Ectodermal cell (in vitro differentiated cells): Measurements from ENCODE around the gene DNM3.

Experiments
- H3K27ac ChIP-seq: 2 replicates; pipeline ENCODE4 v1.7.0; 2013; ENCODE audit warnings: mild to moderate bottlenecking, low read depth, low read length; ENCODE audit not compliant: insufficient read depth, poor library complexity, severe bottlenecking
- H3K27me3 ChIP-seq: 2 replicates; pipeline ENCODE4 v1.7.0; 2013; ENCODE audit warnings: mild to moderate bottlenecking, low read length; ENCODE audit not compliant: insufficient read depth, control insufficient read depth, poor library complexity, severe bottlenecking
- H3K36me3 ChIP-seq: one replicate; pipeline ENCODE4 v1.7.0; 2013; ENCODE audit warnings: low read length; ENCODE audit not compliant: control insufficient read depth, insufficient read depth
- H3K4me1 ChIP-seq: one replicate; pipeline ENCODE4 v1.7.0; 2013; ENCODE audit warnings: low read length; ENCODE audit not compliant: control insufficient read depth, insufficient read depth
- H3K4me3 ChIP-seq: 2 replicates; pipeline ENCODE4 v1.7.0; 2013; ENCODE audit warnings: low read depth, low read length, control low read depth; ENCODE audit not compliant: insufficient read depth
- H3K9me3 ChIP-seq: 2 replicates; pipeline ENCODE4 v1.7.0; 2013; ENCODE audit warnings: mild to moderate bottlenecking, low read length, moderate library complexity; ENCODE audit not compliant: control insufficient read depth
- WGBS, 2 experiments: methylation state at CpG; one replicate each; pipeline ENCODE4 v1.1.7; 2013; ENCODE audit warnings: missing lambda C conversion rate in 2 of 2; 5-methylcytosine and 5-hydroxymethylcytosine counted together

DNM3 gene

DNA sequence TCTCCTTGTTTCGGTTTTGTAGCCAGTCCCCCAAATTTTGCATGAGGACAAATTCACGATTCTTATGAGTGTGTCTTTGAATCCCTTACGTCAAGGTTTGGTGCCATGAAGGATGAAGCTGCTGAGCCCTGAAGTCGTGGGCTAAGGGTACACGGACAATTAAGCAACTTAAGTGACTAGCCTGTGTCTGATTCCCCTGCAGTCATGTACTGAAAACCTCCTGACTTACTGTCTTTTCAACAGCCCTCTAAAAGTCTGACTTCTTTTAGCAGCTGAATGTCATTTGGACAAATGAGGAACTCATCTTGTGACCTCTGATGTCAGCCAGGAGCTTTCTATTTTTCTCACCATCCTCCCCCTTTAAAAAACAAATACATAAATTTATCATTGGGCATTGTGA lies 552.1 kb downstream of the DNM3 start:
- Histone ChIP-seq H3K4me1 (peaks cover 11% of the 10 kb centered on the region), H3K9me3 (no peaks in the 10 kb centered on the region), H3K36me3 (no peaks in the 10 kb centered on the region), H3K4me3 (no peak overlapping the region), H3K27me3 (no peaks in the 10 kb centered on the region), H3K27ac (no peak overlapping the region)
- WGBS, 2 experiments: 90 to 91% methylated on average over 5 of the region's 5 CpGs

DNA sequence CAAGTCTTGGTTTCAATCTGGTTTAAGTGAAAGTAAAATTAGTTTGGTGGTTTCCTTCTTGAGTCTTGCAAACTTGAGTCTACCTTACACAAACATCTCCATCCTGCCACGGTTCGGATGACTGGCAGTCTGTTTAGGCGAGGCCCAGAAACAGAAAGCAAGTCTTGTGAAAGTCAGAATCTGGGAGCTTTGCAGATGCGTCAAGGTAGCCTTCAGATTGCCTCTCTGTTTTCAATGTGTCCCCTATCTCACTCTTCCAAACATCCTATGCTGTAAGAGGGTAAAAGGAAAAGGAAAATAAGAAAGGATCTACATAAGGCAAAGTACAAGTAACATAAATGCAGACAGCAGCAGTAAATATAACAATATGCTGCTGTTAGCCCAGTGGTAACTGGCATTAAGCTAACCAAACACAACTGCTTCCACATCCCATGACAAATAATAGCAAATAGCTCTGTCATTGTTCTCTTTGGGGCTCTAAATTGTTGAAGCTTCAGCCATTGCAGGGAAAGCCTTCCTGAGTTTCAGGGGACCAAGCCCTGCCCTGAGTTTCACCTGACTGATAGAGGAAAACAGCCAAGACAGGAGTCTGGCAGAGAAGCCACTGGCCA lies 552.9 kb downstream of the DNM3 start:
- Histone ChIP-seq H3K27me3 (no peaks in the 10 kb centered on the region), H3K9me3 (no peaks in the 10 kb centered on the region), H3K36me3 (no peaks in the 10 kb centered on the region), H3K4me3 (no peak overlapping the region), H3K4me1 (peaks cover 11% of the 10 kb centered on the region), H3K27ac (no peak overlapping the region)
- WGBS, 2 experiments: 89 to 91% methylated on average over 4 of the region's 4 CpGs

DNA sequence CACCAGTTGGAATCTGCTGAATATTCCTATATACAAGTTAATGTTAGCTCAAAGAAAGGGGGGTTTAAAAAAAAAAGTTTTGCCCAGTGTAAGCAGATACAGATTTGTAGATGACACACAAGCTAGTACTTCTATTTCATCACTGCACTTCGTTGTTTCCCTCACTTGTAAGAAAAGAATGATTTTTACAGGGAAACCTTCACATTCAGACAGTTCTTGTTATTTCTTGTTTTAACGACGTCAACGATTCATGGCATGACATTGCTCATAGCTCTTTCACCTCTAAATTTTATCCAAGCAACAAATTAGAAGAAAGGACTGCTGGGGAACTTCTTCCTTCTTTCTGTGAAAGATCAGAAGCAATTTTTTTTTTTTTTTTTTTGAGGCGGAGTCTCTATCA lies 553.5 kb downstream of the DNM3 start:
- no peaks in the 10 kb centered on the region for H3K27me3 ChIP-seq
- WGBS, 2 experiments: 94 to 95% methylated on average over 4 to 5 of the region's 5 CpGs
- H3K4me3 ChIP-seq: no peak overlapping the region
- H3K36me3 ChIP-seq: no peaks in the 10 kb centered on the region
- H3K27ac ChIP-seq: no peak overlapping the region
- peaks cover 11% of the 10 kb centered on the region for H3K4me1 ChIP-seq
- H3K9me3 ChIP-seq: no peaks in the 10 kb centered on the region

DNA sequence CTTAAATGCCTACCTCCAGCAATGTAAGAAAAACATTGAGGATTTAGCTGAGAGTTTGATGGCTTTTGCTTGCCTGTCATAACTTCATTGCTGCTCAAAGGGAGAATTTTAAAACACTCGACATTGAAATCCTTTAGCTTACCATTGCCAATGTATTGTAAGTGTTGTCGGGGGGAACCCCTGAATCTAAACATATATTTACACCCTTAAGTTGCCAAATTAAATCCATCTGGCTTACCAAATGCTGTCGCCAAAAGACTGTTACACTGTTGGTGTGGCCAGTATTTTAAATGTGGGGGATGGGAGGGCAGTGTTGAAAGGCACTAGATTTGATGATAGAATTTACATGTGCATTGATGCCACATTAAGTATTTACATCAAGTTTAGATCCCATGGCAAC lies 554.3 kb downstream of the DNM3 start:
- no peak overlapping the region for H3K27ac ChIP-seq
- H3K4me1 ChIP-seq: peaks cover 11% of the 10 kb centered on the region

DNA sequence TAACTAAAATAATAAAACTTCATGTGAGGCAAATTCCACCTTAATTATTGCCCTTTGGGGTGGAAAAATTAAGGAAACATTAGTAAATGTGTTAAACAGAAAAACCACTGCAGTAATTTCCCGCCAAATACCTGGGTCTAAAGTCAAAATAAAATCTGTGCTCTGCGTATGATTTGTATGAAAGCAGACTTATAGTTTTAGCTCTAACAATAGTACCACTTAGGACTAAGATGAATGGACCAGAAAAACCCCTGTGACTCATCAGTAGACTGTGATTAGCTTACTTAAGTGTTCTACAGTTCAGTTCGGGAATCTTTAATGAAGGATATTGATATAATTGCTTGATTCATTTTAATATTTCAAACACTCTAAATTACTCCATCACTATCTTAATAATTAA lies 555.9 kb downstream of the DNM3 start:
- no peaks in the 10 kb centered on the region for H3K36me3 ChIP-seq
- H3K4me3 ChIP-seq: no peak overlapping the region
- no peak overlapping the region for H3K27ac ChIP-seq
- no peaks in the 10 kb centered on the region for H3K9me3 ChIP-seq
- 95 to 100% methylated on average over 2 of the region's 3 CpGs for WGBS, 2 experiments
- no peaks in the 10 kb centered on the region for H3K4me1 ChIP-seq
- H3K27me3 ChIP-seq: no peaks in the 10 kb centered on the region

More for the DNA sequence above, 554.3 kb downstream of the DNM3 start:
- WGBS, 2 experiments: 96 to 100% methylated on average over 2 to 3 of the region's 3 CpGs
- H3K36me3 ChIP-seq: no peaks in the 10 kb centered on the region
- H3K9me3 ChIP-seq: no peaks in the 10 kb centered on the region
- H3K27me3 ChIP-seq: no peaks in the 10 kb centered on the region
- no peak overlapping the region for H3K4me3 ChIP-seq

DNA sequence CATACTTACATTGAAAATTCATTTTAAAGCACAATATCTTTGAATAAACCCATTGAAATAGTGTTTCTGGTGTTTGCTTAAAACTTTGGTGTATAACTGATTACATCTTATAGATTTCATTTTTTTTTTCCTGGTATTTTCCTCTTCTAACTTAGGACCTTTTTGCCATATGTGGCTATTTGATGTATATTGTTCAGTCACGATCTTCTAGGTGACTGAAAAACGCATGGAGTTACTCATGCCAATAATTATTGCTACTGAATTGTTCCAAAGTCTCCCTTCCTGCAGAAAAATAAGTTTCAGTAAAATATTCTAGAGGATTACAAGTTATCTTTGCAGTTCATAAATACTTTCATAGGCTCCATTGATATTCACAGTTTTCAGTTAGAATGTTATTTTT lies 556.3 kb downstream of the DNM3 start:
- H3K4me3 ChIP-seq: no peak overlapping the region
- no peaks in the 10 kb centered on the region for H3K4me1 ChIP-seq
- H3K27ac ChIP-seq: no peak overlapping the region

DNA sequence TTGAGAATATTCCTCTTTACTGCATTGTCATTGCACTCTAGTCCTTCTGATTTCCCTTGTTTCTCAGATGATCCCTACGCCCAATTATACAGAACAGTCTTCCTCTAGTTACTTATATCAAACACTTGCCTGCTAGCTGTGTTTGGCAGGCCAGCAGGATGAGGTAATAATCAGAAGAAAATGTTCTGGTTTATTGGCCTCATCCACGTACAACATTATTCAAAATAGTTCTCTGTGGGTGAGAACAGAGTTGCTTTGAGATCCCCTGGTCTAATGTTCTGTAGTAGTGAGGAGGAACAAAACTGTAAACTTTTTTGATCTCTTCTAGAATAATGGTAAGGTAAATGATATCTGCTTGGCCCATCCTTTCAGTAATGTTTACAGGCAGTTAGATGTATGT lies 556.9 kb downstream of the DNM3 start:
- Histone ChIP-seq H3K9me3 (no peaks in the 10 kb centered on the region), H3K4me3 (no peak overlapping the region), H3K36me3 (no peaks in the 10 kb centered on the region), H3K27me3 (no peaks in the 10 kb centered on the region), H3K4me1 (no peaks in the 10 kb centered on the region), H3K27ac (no peak overlapping the region)
- WGBS, 2 experiments: 80 to 100% methylated on average over 1 to 2 of the region's 2 CpGs

More for the DNA sequence above, 556.3 kb downstream of the DNM3 start:
- Histone ChIP-seq H3K9me3 (no peaks in the 10 kb centered on the region), H3K27me3 (no peaks in the 10 kb centered on the region), H3K36me3 (no peaks in the 10 kb centered on the region)
- 100% methylated on average over 2 of the region's 2 CpGs; no CpG with 5 or more reads in 1 of the 2 experiments for WGBS, 2 experiments

DNA sequence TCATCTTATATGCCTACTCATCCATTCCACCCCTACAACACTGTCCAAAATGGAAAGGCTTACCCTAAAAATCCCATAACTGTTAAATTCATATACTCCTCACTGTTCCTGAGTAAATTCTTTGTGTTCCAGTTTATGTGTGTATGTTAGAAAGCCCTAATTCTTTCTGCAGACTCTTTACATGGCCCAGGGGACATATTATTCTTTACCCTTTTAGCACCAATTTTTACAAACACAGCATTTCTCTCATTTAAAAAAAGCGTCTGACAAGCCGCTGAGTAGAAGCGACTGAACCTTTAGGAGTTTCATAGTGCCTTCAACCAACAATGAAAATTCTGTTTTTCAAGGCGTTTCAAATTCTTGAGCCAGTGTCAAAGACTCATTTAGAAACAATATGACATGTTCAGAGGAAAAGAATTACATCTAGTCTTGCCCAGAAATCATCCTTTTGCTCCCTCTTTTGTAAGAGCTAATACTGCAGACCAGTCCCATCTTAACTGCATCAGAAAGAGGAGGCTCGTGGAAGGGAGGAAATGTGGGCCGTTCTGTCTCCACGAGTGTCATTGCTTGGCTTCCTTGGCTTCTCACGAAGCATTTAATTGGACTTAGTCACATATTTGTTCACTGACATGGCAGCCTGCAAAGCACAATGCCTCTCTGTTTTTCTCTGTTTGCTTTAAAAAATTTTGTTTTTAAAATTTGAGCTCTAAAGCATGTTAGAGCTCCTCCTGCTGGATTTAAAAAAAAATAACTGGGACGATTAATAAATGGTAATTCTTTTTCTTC lies 557.9 kb downstream of the DNM3 start:
- no peaks in the 10 kb centered on the region for H3K27me3 ChIP-seq
- no peak overlapping the region for H3K4me3 ChIP-seq
- 58 to 60% methylated on average over 8 to 9 of the region's 9 CpGs for WGBS, 2 experiments
- no peaks in the 10 kb centered on the region for H3K9me3 ChIP-seq
- no peak overlapping the region for H3K27ac ChIP-seq
- H3K36me3 ChIP-seq: no peaks in the 10 kb centered on the region
- H3K4me1 ChIP-seq: no peaks in the 10 kb centered on the region

DNA sequence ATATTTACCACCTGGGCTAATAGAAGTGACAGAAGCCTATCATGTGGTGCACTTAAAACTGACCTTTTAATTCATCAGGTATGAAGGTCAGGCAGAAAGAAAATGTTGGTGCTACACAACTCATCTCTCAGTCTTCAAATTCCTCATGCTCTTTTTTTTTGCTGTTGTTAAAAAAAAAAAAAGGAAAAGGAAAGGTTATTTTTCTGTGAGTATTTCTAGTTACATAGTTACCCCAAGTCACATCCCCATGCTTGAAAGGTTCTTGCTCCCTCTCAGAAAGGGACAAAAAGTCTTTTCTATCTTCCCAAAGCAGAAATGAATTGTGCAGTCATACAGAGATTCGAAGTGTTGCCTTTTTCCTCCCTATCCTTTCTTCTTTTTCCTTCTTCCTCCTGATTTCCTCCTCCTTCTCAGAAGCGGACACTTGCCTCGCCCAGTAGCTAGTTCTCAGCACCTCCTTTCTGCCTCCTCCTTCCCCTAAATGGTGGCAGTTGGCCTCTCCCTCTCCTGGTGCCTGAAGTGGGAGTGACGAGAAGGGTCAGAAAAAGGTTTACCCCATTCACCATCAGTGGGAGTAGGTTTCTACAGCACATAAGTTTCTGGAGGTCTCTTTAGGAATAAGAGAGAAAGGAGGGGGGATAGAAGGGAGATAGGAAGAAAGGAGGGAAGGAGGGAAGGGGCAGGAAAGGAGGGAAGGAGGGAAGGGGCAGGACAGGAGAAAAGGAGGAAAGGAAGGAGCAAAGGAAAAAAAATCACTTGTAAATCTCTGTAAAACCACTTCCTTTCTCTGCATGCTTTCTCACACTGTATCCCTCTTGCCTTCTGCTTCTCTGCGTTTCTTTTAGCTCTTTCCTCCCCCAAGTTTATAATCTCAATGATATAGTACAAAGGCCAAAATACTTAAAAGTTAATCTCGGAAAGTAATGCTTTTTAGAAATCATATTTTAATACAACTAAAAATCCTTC lies 558.7 kb downstream of the DNM3 start:
- no peak overlapping the region for H3K27ac ChIP-seq
- no peaks in the 10 kb centered on the region for H3K27me3 ChIP-seq
- H3K4me3 ChIP-seq: no peak overlapping the region
- WGBS, 2 experiments: 74 to 82% methylated on average over 5 to 6 of the region's 6 CpGs
- no peaks in the 10 kb centered on the region for H3K9me3 ChIP-seq
- H3K36me3 ChIP-seq: no peaks in the 10 kb centered on the region
- no peaks in the 10 kb centered on the region for H3K4me1 ChIP-seq

DNA sequence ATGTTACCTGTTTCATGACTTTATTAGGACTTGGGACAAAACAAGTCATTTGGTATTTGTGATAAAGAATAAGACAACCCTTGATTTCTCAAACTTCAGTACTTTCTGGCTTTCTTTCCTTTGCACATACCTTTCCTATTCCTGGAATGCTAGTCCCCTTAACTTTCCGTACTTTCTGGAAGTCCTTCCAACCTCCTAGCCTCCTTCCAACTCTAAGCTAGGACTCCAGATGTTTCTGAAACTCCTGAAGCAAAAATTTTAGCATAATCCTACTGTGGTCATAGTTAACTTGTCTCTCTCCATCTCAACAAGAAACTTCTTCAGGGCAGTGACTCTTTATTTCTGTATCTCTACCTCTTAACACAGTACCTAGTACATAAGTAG lies 559.4 kb downstream of the DNM3 start:
- H3K4me1 ChIP-seq: no peaks in the 10 kb centered on the region
- H3K27me3 ChIP-seq: no peaks in the 10 kb centered on the region
- 90 to 91% methylated on average over 1 of the region's 1 CpG for WGBS, 2 experiments
- H3K4me3 ChIP-seq: no peak overlapping the region
- H3K9me3 ChIP-seq: no peaks in the 10 kb centered on the region
- H3K36me3 ChIP-seq: no peaks in the 10 kb centered on the region
- H3K27ac ChIP-seq: no peak overlapping the region
